Activated T-helper 2 cell treated with anti-CD3 and anti-CD28 coated beads, Interferon-gamma antibody, Interleukin-2, Interleukin-4, amounts not matched to agents 10 μg/mL and 5 μg/mL and 100 μg/mL, durations not matched to agents 14 hours and 24 hours and 36 hours (primary cell): ENCODE measurements around the gene RELB. TPM values are rescaled to one million over a fixed set of nuclear protein-coding genes. Genes with fewer than 3 reads are reported as not detected.
"Not testable (repeated sequence)": the region's sequence is repeated elsewhere in the genome, so short reads cannot be mapped to it uniquely, and the experiment has no call there.

Experiments
- DNase-seq: peaks from one replicate; pipeline ENCODE4 v3.0.0; 2021; ENCODE audit warnings: low spot score
- H3K27ac Mint-ChIP-seq: one replicate; pipeline ENCODE4 v1.8.0; 2021; ENCODE audit warnings: mixed read lengths
- H3K27me3 Mint-ChIP-seq: one replicate; pipeline ENCODE4 v1.8.0; 2021; ENCODE audit warnings: low read depth, mixed read lengths
- H3K36me3 Mint-ChIP-seq: one replicate; pipeline ENCODE4 v1.8.0; 2021; ENCODE audit warnings: low read depth, mixed read lengths
- H3K4me1 Mint-ChIP-seq: one replicate; pipeline ENCODE4 v1.8.0; 2021; ENCODE audit warnings: low read depth, mixed read lengths
- H3K4me3 Mint-ChIP-seq: one replicate; pipeline ENCODE4 v1.8.0; 2021; ENCODE audit warnings: low read depth, mild to moderate bottlenecking, moderate library complexity, mixed read lengths
- H3K9me3 Mint-ChIP-seq: one replicate; pipeline ENCODE4 v1.8.0; 2021; ENCODE audit warnings: mixed read lengths
- intact Hi-C: fragments of 100-400 bp; cut with micrococcal nuclease; formaldehyde crosslinking; loops from one replicate; pipeline ENCODE4 v1.15.1; 2023
- total RNA-seq: library from RNA; stranded (reverse); gene quantifications from 2 replicates; pipeline ENCODE4 v1.2.3, GENCODE V29; 2022

The RELB gene
- total RNA-seq, 1 donor from 2014 or later: 62.7 TPM

DNA sequence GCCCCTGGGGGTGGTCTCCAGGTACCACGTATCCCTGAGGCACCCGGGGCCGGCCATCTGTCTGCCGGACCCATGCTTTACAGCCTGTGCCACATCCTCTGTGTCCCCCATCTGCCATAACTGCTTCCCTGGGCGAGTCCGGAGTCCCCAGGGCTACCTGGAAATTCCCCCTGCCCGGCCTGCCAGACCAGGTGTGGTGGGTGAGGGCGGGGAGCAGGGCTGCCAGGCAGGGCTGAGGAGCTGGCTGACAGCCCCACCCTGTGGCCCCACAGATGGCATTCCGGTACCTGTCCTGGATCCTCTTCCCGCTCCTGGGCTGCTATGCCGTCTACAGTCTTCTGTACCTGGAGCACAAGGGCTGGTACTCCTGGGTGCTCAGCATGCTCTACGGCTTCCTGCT is 10.3 kb upstream of the RELB start:
- Mint-ChIP-seq H3K36me3 (peaks cover 31% of the 10 kb centered on the region), H3K4me3 (no peak overlapping the region), H3K27me3 (no peaks in the 10 kb centered on the region), H3K9me3 (no peaks in the 10 kb centered on the region), H3K27ac (no peak overlapping the region), H3K4me1 (no peaks in the 10 kb centered on the region)
- intact Hi-C loops: no loop called here
- no peak for DNase-seq

DNA sequence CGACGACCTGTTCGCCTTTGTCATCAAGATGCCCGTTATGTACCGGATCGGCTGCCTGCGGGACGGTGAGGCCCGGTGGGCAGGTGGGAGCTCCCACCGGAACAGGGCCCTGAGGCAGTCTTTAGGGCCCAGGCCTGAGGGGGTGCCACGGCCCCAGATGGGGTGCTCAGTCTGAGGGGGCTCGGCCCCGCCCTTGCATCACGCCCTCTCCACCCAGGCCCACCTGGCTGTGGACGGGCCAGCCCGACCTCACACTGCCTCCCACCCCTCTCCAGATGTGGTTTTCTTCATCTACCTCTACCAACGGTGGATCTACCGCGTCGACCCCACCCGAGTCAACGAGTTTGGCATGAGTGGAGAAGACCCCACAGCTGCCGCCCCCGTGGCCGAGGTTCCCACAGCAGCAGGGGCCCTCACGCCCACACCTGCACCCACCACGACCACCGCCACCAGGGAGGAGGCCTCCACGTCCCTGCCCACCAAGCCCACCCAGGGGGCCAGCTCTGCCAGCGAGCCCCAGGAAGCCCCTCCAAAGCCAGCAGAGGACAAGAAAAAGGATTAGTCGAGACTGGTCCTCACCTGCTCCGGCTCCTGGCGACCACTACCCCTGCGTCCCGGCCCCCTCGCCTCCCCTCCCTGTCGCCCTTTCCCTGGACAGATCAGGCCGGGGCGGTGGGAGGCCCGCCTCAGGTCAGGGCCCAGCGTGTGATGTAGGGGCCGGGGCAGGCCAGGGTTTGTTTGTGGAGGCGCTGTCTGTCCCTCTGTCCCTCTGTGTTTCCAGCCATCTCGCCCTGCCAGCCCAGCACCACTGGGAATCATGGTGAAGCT is 8.7 kb upstream of the RELB start:
- no peak for DNase-seq
- no peaks in the 10 kb centered on the region for H3K4me1 Mint-ChIP-seq
- no peaks in the 10 kb centered on the region for H3K9me3 Mint-ChIP-seq
- H3K4me3 Mint-ChIP-seq: no peak overlapping the region
- no peak overlapping the region for H3K27ac Mint-ChIP-seq
- H3K36me3 Mint-ChIP-seq: peaks cover 19% of the 10 kb centered on the region
- H3K27me3 Mint-ChIP-seq: no peaks in the 10 kb centered on the region
- intact Hi-C loops: no loop called here

DNA sequence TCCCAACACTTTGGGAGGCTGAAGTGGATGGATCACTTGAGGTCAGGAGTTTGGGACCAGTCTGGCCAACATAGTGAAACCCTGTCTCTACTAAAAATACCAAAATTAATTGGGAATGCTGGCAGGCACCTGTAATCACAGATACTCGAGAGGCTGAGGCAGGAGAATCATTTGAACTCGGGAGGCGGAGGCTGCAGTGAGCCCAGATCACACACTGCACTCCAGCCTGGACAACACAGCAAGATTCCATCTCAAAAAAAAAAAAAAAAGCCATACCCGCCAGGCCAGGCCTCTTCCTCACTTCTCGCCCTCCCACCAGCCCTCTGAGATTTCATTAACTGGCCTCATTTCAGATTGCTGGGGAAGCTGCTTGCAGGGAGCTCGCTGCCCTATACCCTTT is 7.7 kb upstream of the RELB start:
- Mint-ChIP-seq H3K4me3 (no peak overlapping the region), H3K36me3 (peaks cover 15% of the 10 kb centered on the region), H3K27me3 (no peaks in the 10 kb centered on the region), H3K4me1 (no peaks in the 10 kb centered on the region), H3K27ac (no peak overlapping the region), H3K9me3 (no peaks in the 10 kb centered on the region)
- intact Hi-C loops: no loop called here
- no peak for DNase-seq

DNA sequence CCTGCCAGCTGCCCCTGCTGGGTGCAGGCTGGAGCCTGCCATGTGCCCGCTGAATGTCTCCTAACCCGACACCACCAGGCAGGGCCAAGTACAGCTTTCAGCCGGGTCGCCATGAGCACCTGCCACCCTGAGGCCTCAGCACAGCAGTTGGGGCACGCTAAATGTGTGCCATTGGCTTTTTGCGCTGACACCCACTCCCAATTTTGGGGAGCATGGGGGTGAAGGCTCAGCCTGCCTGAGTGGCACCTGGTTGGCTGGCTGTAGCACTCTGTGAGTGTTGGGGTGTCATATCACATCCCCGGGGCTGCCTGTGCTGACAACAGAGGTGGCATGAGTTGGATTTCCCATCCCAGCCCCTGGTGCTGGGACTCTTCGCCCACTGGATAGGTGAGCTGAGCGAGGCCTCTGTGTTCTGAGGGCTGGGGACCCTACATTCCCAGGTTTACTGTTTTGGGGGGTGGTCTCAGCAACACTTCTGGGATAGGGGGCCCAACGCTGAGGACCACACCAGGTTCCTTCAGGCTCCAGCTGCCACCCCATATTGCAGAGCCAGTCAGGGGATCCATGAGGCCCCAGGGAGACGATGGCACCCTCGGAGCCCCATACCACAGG is 7.2 kb upstream of the RELB start:
- H3K27ac Mint-ChIP-seq: no peak overlapping the region
- intact Hi-C loops: no loop called here

DNA sequence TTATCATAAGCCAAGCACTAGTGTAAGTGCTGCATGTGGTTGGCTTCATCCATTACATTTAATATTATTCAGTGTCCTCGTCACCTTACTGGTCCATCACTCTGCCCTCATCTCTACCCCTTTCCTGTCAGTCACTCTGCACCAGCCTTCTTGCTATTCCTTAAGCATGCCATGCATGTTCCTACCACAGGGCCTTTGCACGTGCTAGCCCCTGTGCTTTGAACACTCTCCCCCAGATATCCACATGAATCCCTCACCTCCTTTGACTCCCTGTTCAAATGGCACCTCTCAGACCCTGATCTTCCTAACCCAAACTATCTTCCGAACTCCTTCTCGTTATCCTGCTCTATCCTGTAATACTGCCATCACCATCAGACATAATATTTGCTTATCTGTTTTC is 3.2 kb upstream of the RELB start:
- DNase-seq: no peak
- no peak overlapping the region for H3K4me3 Mint-ChIP-seq
- H3K27me3 Mint-ChIP-seq: no peaks in the 10 kb centered on the region
- H3K4me1 Mint-ChIP-seq: peaks cover 10% of the 10 kb centered on the region
- H3K27ac Mint-ChIP-seq: no peak overlapping the region
- peaks cover 14% of the 10 kb centered on the region for H3K36me3 Mint-ChIP-seq
- intact Hi-C loops: no loop called here
- H3K9me3 Mint-ChIP-seq: no peaks in the 10 kb centered on the region

More for the DNA sequence above, 7.2 kb upstream of the RELB start:
- H3K27me3 Mint-ChIP-seq: no peaks in the 10 kb centered on the region
- no peak overlapping the region for H3K4me3 Mint-ChIP-seq
- no peak for DNase-seq
- H3K9me3 Mint-ChIP-seq: no peaks in the 10 kb centered on the region
- no peaks in the 10 kb centered on the region for H3K4me1 Mint-ChIP-seq
- H3K36me3 Mint-ChIP-seq: peaks cover 13% of the 10 kb centered on the region

DNA sequence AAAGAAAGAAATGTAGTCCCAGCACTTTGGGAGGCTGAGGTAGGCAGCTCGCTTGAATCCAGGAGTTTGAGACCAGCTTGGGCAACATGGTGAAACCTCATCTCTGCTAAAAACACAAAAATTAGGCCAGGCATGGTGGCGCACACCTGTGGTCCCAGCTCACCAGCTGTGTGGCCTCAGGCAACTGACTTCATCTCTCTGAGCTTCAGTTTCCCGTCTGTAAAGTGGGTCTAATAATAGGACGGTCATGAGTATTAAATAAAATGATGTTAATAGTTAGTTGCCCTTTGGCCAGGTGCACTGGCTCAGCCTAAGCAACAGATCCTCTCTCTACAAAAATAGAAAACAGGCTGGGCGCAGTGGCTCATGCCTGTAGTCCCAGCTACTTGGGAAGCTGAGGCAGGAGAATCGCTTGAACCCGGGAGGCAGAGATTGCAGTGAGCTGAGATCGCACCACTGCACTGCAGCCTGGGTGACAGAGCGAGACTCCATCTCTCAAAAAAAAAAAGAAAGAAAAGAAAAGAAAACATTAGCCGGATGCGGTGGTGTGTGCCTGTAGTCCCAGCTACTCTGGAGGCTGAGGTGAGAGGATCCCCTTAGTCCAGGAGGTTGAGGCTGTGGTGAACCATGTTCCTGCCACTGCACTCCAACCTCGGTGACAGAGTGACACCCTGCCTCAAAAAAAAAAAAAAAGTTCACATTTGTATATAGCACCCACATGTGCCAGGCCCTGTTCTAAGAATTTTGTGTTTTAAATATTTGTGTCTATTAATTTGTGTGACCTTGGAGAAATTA is 1.9 kb upstream of the RELB start:
- DNase-seq, H3K27me3 Mint-ChIP-seq, H3K4me3 Mint-ChIP-seq, H3K9me3 Mint-ChIP-seq, H3K27ac Mint-ChIP-seq, intact Hi-C loops: not testable (repeated sequence)
- Mint-ChIP-seq H3K36me3 (peaks cover 14% of the 10 kb centered on the region), H3K4me1 (peaks cover 10% of the 10 kb centered on the region)

DNA sequence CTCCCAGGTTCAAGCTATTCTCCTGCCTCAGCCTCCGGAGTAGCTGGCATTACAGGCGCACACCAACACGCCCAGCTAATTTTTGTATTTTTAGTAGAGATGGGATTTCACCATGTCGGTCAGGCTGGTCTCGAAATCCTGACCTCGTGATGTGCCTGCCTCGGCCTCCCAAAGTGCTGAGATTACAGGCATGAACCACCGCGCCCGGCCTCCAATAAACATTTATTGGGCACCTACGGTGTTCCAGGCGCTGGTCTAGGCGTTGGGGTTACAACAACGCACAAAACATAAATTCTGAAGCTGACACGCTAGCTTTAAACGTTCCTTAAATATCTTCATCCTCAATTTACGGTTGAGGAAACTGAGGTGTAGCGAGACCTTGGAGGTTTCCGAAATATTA is 599 bp upstream of the RELB start:
- H3K36me3 Mint-ChIP-seq: peaks cover 22% of the 10 kb centered on the region

DNA sequence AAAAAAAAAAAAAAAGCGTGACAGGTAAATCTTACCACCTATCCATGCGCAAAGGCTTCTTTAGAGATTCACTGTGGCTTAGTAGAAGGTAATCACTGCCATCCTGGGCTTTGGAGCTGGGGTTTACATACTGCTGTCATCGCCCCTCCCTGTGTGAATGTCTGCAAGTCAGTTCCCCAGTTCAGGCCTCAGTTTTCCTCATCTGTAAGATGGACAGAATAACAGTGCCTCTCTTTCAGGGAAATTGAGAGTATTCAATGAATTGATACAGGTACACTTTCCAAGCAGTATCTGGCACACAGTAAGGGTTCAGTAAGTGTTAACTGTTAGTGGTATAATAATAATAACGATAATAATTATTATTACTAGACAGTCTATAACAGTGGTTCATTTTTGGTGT is 2.2 kb downstream of the RELB start:
- Mint-ChIP-seq H3K27me3 (no peaks in the 10 kb centered on the region), H3K9me3 (no peaks in the 10 kb centered on the region), H3K4me3 (no peak overlapping the region), H3K27ac (no peak overlapping the region), H3K36me3 (peaks cover 44% of the 10 kb centered on the region), H3K4me1 (peaks cover 12% of the 10 kb centered on the region)
- no peak for DNase-seq
- intact Hi-C loops: loop anchor here (10.0 kb wide), 1 partner anchor 171 kb away; the partner anchor contains the start of genes BLOC1S3 and TRAPPC6A

More for the DNA sequence above, 599 bp upstream of the RELB start:
- peak overlapping the region; percentile 57 for H3K4me3 Mint-ChIP-seq
- H3K4me1 Mint-ChIP-seq: peaks cover 10% of the 10 kb centered on the region
- H3K27me3 Mint-ChIP-seq, DNase-seq, H3K9me3 Mint-ChIP-seq: not testable (repeated sequence)
- H3K27ac Mint-ChIP-seq: peak overlapping the region; percentile 77
- intact Hi-C loops: loop anchor here (10.0 kb wide), 1 partner anchor 174 kb away; the partner anchor contains the start of genes BLOC1S3 and TRAPPC6A

DNA sequence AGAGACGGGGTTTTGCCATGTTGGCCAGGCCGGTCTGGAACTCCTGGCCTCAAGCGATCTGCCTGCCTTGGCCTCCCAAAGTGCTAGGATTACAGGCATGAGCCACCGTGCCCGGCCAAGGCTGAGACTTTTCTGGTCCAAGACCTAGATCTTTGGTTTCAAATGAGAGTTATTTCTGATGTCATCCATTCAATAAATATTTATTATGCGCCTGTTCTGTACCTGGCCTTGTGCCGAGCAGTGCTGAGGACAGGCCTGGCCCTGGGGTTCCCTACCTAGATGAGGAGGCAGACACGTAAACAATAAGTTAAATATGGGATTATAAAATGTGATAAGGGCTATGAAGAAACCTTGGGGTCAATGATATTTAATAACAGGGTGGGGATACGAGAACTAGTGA is 4.5 kb downstream of the RELB start:
- Mint-ChIP-seq H3K36me3 (peaks cover 60% of the 10 kb centered on the region), H3K27ac (no peak overlapping the region), H3K4me3 (no peak overlapping the region), H3K4me1 (peaks cover 8% of the 10 kb centered on the region), H3K9me3 (no peaks in the 10 kb centered on the region), H3K27me3 (no peaks in the 10 kb centered on the region)
- intact Hi-C loops: loop anchor here (10.0 kb wide), 1 partner anchor 169 kb away; the partner anchor contains the start of genes BLOC1S3 and TRAPPC6A
- DNase-seq: no peak

DNA sequence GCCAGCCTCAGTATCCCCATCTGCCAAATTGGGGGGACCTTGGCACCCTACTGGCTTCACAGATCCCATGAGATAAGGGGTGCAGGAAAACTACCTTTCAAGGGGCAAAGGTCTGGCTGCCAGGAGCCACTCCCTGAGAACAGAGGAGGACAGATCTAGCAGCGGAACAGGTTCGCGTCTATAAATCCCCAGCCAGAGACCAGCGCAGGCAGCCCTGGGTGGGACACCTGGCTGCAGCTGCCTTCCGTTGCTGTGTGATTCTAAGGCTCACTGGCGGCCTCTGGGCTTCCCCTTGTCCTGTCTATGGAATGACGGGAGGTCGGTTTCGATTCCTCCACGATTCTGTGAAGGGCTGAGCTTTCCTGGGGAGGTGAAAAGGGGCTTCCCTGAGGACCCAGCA is 7.3 kb downstream of the RELB start:
- intact Hi-C loops: loop anchor here (10.0 kb wide), 1 partner anchor 166 kb away; the partner anchor contains the start of genes BLOC1S3 and TRAPPC6A
- H3K4me3 Mint-ChIP-seq: no peak overlapping the region
- H3K4me1 Mint-ChIP-seq: peaks cover 2% of the 10 kb centered on the region
- H3K36me3 Mint-ChIP-seq: peaks cover 55% of the 10 kb centered on the region
- no peak overlapping the region for H3K27ac Mint-ChIP-seq
- no peak for DNase-seq
- H3K9me3 Mint-ChIP-seq: no peaks in the 10 kb centered on the region
- H3K27me3 Mint-ChIP-seq: no peaks in the 10 kb centered on the region

DNA sequence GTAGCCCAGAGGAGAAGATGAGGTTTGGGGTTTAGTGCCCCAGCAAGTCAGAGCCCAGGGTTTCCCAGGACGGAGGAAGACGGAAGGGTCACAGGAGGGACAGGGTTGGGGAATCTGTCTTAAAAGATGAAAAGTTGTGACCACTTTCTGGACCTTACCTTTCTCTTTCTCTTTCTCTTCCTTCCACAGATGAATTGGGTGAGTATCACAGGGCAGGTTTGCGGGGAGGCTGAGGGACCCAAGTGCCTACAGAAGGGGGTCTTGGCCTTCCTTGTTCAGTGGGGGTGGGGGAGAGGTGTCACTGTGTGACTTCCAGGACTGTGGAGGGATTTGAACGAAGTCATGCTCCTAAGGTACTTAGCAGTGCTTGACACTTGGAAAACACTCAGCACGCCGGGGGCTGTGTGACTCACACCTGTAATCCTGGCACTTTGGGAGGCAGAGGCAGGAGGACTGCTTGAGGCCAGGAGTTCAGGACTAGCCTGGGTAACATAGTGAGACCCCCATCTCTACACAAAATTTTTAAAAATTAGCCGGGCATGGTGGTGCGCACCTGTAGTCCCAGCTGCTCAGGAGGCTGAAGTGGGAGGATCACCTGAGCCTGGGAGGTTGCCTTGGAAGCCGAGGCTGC is 8.5 kb downstream of the RELB start:
- no peaks in the 10 kb centered on the region for H3K27me3 Mint-ChIP-seq
- no peak for DNase-seq
- H3K4me1 Mint-ChIP-seq: peaks cover 2% of the 10 kb centered on the region
- H3K4me3 Mint-ChIP-seq: no peak overlapping the region
- H3K36me3 Mint-ChIP-seq: peaks cover 64% of the 10 kb centered on the region
- no peaks in the 10 kb centered on the region for H3K9me3 Mint-ChIP-seq
- intact Hi-C loops: loop anchor here (10.0 kb wide), 1 partner anchor 165 kb away; the partner anchor contains the start of genes BLOC1S3 and TRAPPC6A
- H3K27ac Mint-ChIP-seq: no peak overlapping the region

DNA sequence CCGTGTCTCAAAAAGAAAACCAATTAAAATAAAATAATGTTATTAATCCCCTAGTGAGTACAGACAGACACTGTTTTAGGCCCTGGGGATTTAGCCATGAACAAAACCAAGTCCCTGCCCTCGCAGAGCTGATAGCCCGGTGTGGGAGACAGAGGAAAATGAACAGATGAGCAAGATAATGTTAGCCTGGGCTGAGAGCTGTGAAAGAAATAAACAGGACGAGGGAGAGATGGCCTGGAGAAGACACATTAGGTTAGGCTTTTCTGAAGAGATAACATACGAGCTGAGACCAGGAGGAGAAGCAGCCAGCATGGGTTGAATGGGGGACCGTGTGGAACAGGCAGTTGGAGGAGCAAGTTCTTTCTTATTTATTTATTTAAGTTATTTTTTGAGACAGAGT is 9.0 kb downstream of the RELB start:
- Mint-ChIP-seq H3K27ac (no peak overlapping the region), H3K27me3 (no peaks in the 10 kb centered on the region), H3K9me3 (no peaks in the 10 kb centered on the region), H3K4me3 (no peak overlapping the region), H3K36me3 (peaks cover 64% of the 10 kb centered on the region), H3K4me1 (peaks cover 2% of the 10 kb centered on the region)
- intact Hi-C loops: no loop called here
- DNase-seq: no peak
